Right lobe of liver (tissue), 6 donors: ENCODE results near the gene MPP2. TPM values are rescaled to one million over a fixed set of nuclear protein-coding genes. Genes with fewer than 3 reads are reported as not detected.
A peak's percentile ranks its signal among the peaks of the same experiment; 100 is the strongest.
"Not testable (repeated sequence)": the region's sequence is repeated elsewhere in the genome, so short reads cannot be mapped to it uniquely, and the experiment has no call there.

ENCODE experiments used
- ATAC-seq, 4 donors: fragments of 200-7000 bp; cut with Tn5 transposase; one replicate each; pipeline ENCODE4 v1.9.1; 2020; ENCODE audit warnings: mild to moderate bottlenecking in 4 of 4, moderate library complexity in 4 of 4
- DNase-seq, 3 donors: peaks; one replicate each; pipeline ENCODE4 v3.0.0-alpha.2; 2020
- H3K27ac ChIP-seq, 3 donors: fragments of 200-600 bp; one replicate each; pipeline ENCODE4 v1.8.0; 2022
- H3K27me3 ChIP-seq, 2 donors: fragments of 200-600 bp; one replicate each; pipeline ENCODE4 v1.8.0; 2022
- H3K36me3 ChIP-seq, 4 donors: fragments of 200-600 bp; sonication (generic) in 1 of 4; one replicate each; pipeline versions ENCODE4 v1.5.1 to v1.8.0; 2017 to 2022; ENCODE audit warnings: control low read depth in 1 of 4
- H3K4me1 ChIP-seq, 4 donors: fragments of 200-600 bp; sonication (generic) in 1 of 4; one replicate each; pipeline versions ENCODE4 v1.5.1 to v1.8.0; 2017 to 2022; ENCODE audit warnings: control low read depth in 1 of 4
- H3K4me3 ChIP-seq, 3 donors: fragments of 200-600 bp; one replicate each; pipeline ENCODE4 v1.8.0; 2022
- H3K9me3 ChIP-seq, 4 donors: fragments of 200-600 bp; sonication (generic) in 1 of 4; one replicate each; pipeline versions ENCODE4 v1.5.1 to v1.8.0; 2017 to 2022; ENCODE audit warnings: control low read depth in 1 of 4
- POLR2A ChIP-seq: fragments of 450-650 bp; IDR thresholded peaks from one replicate; pipeline ENCODE4 v1.6.1; 2017; ENCODE audit warnings: antibody characterized with exemption, mild to moderate bottlenecking
- whole genome bisulfite sequencing: methylation state at CpG from one replicate; pipeline ENCODE4 v1.1.6; 2018; ENCODE audit warnings: low coverage, low lambda C conversion rate; ENCODE audit not compliant: insufficient coverage; ENCODE audit errors: missing lambda C conversion rate; 5-methylcytosine and 5-hydroxymethylcytosine counted together
- intact Hi-C, 2 donors: fragments of 100-400 bp; cut with DNase I; formaldehyde crosslinking; loops; one replicate each; pipeline versions ENCODE4 v1.11.2 to v1.14.1; 2022
- total RNA-seq, 6 experiments: library from RNA; depleted of rRNA in 2 of 6; stranded (reverse); fragments of >200 nt in 2 of 6; fragmentation: NEBNext Ultra II Directional in 3 of 6; extraction: Animal tissue kit (Norgen Biotek cat#: 25700) in 3 of 6; gene quantifications; one replicate each; pipeline versions ENCODE4 v1.1.0 to v1.2.4, GENCODE V29; 2016 to 2023
- TF ChIP-seq, protein P1 (sequence below), 4 donors: fragments of 200-600 bp in 3 of 4; fragments of 450-650 bp in 1 of 4; IDR thresholded peaks; one replicate each; pipeline versions ENCODE4 v1.5.1 to v1.8.0; 2016 to 2022; ENCODE audit warnings: antibody characterized with exemption in 4 of 4, mild to moderate bottlenecking in 2 of 4
- donor health status: DM: no; HTN: yes; CAD: no.
- donor health status: DM: no; HTN: no; CAD: no.
- donor health status: DM: no; HTN: no; CAD: no.
- donor health status: DM: no; HTN: yes; CAD: no.
- donor health status: DM: no; HTN: yes; CAD: no.

MPP2 gene
- total RNA-seq, 6 experiments from 2014 or later = 0.13 to 1.2 (median 0.18) TPM; not detected in 3

DNA sequence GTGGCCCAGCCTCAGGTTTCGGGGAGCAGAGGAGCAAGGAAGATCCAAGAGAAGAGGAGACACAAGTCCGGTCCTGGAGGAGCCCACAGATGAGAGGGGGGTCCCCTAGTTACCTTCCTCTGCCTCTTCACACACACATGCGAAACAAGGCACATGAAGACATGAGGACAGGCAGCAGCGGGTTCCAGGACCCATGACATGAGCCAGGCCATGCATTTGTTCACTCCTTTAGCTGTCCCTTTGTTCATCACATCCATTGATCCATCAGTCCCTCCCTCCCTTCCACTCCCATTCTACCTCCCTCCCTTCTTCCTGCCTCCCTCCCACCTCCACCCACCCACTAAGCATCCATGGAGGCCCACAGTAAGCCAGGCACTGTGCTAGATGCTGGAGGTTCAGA, 25.6 kb upstream of the MPP2 start:
- no peaks in the 10 kb centered on the region for H3K9me3 ChIP-seq
- no peak overlapping the region for H3K4me3 ChIP-seq
- no peak for DNase-seq
- no peak for ATAC-seq
- intact Hi-C loops = no loop called here
- peaks cover 0 to 9% (median 0%) of the 10 kb centered on the region in 4 donors for H3K4me1 ChIP-seq
- no peak overlapping the region for H3K27ac ChIP-seq
- no peaks in the 10 kb centered on the region for H3K36me3 ChIP-seq
- 100% methylated on average over 2 of the region's 4 CpGs for WGBS
- TF ChIP-seq, protein P1, sequence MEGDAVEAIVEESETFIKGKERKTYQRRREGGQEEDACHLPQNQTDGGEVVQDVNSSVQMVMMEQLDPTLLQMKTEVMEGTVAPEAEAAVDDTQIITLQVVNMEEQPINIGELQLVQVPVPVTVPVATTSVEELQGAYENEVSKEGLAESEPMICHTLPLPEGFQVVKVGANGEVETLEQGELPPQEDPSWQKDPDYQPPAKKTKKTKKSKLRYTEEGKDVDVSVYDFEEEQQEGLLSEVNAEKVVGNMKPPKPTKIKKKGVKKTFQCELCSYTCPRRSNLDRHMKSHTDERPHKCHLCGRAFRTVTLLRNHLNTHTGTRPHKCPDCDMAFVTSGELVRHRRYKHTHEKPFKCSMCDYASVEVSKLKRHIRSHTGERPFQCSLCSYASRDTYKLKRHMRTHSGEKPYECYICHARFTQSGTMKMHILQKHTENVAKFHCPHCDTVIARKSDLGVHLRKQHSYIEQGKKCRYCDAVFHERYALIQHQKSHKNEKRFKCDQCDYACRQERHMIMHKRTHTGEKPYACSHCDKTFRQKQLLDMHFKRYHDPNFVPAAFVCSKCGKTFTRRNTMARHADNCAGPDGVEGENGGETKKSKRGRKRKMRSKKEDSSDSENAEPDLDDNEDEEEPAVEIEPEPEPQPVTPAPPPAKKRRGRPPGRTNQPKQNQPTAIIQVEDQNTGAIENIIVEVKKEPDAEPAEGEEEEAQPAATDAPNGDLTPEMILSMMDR (IDR thresholded peaks at IDR 0.05) = no peak
- TF ChIP-seq POLR2A = no peak
- no peaks in the 10 kb centered on the region for H3K27me3 ChIP-seq

DNA sequence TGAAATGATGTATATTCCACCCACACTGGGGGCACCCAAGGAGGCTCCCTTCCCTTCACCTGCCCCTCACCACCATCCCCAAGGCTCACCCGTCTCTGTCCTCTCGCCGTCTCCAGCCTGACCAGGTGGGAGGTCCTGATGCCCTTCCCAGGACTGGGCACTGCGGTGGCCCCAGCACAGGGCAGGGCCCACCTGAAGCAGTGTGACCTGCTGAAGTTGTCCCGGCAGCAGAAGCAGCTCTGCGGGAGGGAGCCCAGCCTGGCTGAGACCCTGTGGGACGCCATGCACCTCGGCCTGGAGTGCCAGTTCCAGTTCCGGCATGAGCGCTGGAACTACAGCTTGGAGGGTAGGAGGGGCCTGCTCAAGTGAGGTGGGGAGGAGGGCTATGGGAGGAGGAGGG, 25.0 kb upstream of the MPP2 start:
- DNase-seq = no peak
- H3K27me3 ChIP-seq = no peaks in the 10 kb centered on the region
- no peaks in the 10 kb centered on the region for H3K36me3 ChIP-seq
- no peaks in the 10 kb centered on the region for H3K9me3 ChIP-seq
- intact Hi-C loops = no loop called here
- no peak for ATAC-seq
- H3K27ac ChIP-seq = no peak overlapping the region
- 96% methylated on average over 6 of the region's 10 CpGs for WGBS
- no peak overlapping the region for H3K4me3 ChIP-seq
- TF ChIP-seq, protein P1 (IDR thresholded peaks at IDR 0.05) = no peak
- TF ChIP-seq POLR2A = no peak
- H3K4me1 ChIP-seq = peaks cover 0 to 8% (median 0%) of the 10 kb centered on the region in 4 donors

DNA sequence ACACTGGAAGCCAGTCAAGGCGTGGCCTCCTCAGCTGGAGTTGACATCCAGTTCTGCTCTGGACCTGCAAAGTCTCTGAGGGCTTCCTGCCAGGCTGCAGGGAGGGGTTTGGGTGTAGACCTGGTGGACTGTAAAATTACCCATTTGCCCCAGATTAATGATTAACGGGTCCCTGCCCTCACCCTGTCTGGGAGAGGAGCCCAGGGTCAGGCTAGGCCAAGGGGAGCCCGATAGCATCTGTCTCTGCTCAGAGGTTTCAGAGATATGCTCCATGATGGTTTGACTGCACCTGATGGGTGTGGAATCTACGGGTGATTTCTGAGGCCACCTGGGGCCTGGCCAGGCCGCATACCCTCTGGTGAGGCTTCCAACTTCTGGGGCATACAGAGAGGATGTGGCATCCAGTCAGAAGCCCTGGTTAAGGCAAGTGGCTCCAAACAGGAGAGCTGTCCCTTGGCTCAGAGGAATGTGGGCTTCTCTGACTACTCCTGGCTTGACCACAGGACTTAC, 23.8 kb upstream of the MPP2 start:
- Histone ChIP-seq H3K36me3 (no peaks in the 10 kb centered on the region), H3K27me3 (peaks cover 0 to 5% of the 10 kb centered on the region in 2 donors), H3K27ac (no peak overlapping the region), H3K4me1 (peaks cover 0 to 12% (median 0%) of the 10 kb centered on the region in 4 donors), H3K9me3 (no peaks in the 10 kb centered on the region), H3K4me3 (no peak overlapping the region)
- DNase-seq (peak; percentile 85 to 95 (median 92)), ATAC-seq (peak; percentile 98 to 100 (median 99))
- TF ChIP-seq POLR2A = no peak
- intact Hi-C loops = no loop called here
- 0% methylated on average over 1 of the region's 5 CpGs for WGBS

DNA sequence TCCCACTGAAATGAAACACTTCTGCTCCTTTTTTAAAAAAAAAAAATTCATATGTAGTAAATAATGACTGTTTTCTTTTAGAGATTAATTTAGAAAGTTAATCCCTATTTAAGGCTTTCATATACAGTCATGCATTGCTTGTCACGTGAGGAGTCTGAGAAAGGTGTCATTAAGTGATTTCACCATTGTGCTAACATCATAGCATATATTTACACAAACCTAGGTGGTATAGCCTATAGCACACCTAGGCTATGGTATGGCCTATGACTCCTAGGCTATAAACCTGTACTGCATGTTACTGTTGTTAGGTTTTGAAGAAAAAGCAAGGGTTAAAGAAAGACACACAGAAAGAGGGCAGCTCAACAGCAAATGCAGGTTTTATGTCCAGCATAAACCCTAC, 21.3 kb upstream of the MPP2 start:
- no peak overlapping the region for H3K27ac ChIP-seq
- TF ChIP-seq POLR2A = no peak
- TF ChIP-seq, protein P1 (IDR thresholded peaks at IDR 0.05) = no peak
- ATAC-seq (no peak), DNase-seq (no peak)
- H3K4me1 ChIP-seq = peaks cover 0 to 12% (median 0%) of the 10 kb centered on the region in 4 donors
- peaks cover 0 to 5% of the 10 kb centered on the region in 2 donors for H3K27me3 ChIP-seq
- no peaks in the 10 kb centered on the region for H3K9me3 ChIP-seq
- no peak overlapping the region for H3K4me3 ChIP-seq
- WGBS = 78% methylated on average over 1 of the region's 1 CpG
- intact Hi-C loops = no loop called here
- H3K36me3 ChIP-seq = no peaks in the 10 kb centered on the region

DNA sequence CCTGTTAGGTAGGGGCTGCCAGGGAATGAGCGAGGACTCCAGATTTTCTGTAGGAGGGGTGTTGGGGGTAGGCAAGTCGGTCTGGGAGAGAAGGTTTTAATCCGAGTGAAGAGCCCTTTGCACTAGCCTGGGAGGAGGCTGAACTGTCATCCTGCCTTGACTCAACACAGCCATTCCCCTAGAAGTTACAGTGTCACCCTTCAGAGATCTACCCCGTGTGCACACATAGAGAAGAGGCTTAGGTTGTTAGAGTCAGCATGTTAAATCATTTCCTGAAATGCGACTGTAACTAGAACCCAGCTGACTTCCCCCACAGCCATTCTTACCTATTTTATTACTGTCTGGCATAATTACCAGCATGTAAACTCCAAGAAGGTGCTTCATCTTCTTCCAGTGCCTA, 20.6 kb upstream of the MPP2 start:
- DNase-seq, H3K36me3 ChIP-seq, H3K4me3 ChIP-seq, H3K9me3 ChIP-seq, H3K27me3 ChIP-seq, intact Hi-C loops, ATAC-seq, H3K27ac ChIP-seq: not testable (repeated sequence)
- peaks cover 0 to 12% (median 0%) of the 10 kb centered on the region in 4 donors for H3K4me1 ChIP-seq
- WGBS = 38% methylated on average over 5 of the region's 5 CpGs
